Stimulated activated CD4-positive, alpha-beta T cell treated with anti-CD3 and anti-CD28 coated beads, Interleukin-15, amount 100 ng/mL, for 24 hours (primary cell): ENCODE measurements around the gene CLIC3.

Source experiments
- DNase-seq: peaks from one replicate; pipeline ENCODE4 v3.0.0-alpha.2; 2020

Gene CLIC3

DNA sequence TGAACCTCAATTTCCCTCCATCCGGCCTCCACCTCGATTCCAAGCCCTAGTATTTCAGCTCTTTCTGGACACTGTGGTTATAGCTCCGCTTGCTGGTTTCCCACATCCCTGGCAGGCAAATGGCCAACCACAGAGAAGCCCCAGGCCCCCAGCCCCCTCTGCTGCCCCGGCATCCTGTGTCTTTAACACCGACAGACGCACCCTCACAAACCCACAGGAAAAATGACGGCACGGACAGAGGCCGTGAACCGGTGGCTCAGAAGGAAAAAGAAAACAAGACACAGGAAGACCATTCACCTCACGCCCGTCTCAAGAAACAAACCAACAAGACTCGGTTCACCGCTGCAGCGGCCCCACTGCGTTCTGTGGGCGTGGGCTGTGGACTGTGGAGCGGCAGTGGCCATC lies 1.5 kb upstream of the CLIC3 start:
- DNase-seq = no peak

GRCh38 chr9:136997371-136997770 lies 1.0 kb upstream of the CLIC3 start:
- no peak for DNase-seq

GRCh38 chr9:136995772-136996311 lies 526 bp downstream of the CLIC3 start:
- DNase-seq = no peak

DNA sequence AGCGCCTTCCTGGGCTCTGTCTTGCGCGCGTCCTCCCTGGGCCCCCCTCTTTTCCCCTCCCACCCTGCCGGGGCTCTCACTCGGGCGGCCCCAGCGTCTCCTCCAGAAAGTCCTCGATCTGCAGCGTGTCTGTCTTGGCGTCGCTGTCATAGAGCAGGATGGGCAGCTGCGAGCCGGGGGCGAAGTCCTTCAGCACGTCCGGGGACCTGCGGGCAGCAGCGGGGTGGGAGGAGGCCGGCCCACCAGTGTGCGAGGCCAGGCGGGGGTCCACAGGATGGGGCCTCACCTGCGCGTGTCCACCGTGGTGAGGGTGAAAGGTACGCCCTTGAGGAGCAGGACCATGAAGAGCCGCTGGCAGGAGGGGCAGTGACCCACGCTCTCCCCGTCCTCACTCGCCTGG lies 1.0 kb downstream of the CLIC3 start:
- DNase-seq = no peak

DNA sequence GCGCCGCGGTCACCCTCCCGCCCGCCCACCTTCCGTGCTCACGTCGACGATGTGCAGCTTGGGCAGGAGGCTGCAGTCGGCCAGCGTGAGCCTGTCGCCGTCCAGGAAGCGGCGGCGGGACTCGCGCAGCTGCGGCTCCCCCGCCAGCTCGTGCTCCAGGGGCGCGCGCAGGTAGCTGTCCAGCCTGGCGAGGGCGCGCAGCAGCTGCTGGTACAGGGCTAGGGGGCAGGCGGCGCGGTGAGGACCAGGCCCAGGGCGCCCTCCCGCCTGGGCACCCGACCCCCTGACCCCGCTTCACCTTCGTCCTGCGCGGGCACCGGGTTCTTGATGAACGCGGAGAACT lies 1.5 kb downstream of the CLIC3 start:
- no peak for DNase-seq

- DNase-seq = no peak
Measured at GRCh38 chr9:136994180-136994887, 2.0 kb downstream of the CLIC3 start.

DNA sequence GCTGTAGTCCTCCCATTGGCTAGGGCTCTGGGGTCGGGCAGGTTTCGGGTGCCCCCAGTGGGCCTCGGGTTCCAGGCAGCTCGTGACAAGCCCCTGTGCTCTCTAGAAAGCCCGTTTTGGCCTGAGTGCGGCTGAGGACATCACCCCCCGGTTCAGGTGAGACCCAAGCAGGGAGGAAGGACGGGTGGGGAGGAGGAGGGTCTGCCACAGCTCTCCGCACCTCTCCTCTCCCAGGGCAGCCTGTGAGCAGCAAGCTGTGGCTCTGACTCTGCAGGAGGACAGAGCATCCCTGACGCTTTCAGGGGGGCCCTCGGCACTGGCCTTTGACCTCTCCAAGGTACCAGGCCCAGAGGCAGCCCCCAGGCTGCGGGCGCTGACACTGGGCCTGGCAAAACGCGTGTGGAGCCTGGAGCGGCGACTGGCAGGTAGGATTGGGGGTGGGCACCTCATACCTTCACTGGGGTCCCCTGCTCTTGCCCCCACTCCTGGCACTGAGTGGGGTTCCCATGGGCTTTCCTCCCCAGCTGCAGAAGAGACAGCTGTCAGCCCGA lies 3.5 kb downstream of the CLIC3 start:
- no peak for DNase-seq

DNA sequence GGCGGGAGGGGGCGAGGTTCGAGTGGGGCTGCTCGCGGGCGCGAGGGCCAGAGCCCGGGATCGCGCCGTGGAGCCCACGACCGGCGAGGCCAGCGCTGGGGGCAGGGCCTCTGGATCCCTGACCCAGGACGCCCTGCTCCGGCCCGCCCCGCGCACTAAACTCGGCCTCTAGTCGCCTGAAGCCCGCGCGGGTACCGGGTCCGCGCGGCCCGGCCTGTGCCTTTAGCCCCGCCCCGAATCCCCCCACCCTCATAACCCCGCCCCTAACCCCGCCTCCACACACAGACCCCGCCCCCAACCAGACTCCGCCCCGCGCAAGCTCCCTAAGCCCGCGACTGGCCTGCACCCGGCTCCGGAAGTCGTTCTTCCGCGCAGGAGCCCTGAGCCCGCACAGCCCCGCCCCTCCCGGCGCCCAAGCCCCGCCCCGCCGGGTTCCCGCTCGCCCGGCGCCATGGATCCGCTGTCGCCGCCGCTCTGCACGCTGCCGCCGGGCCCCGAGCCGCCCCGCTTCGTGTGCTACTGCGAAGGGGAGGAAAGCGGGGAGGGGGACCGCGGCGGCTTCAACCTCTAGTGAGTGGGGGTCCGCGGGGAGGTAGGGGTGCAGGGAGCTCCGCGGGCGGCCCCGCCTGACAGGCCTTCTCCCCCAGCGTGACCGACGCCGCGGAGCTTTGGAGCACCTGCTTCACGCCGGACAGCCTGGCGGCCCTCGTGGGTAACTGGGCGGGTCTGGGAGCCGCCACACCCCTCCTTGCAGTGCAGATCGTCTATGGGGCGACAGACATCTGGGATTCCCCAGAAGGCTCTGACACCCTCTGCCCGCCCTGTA lies 4.2 kb downstream of the CLIC3 start, which contains the start of gene PAXX:
Gene PAXX (plus strand): TSS at position 430 of the 826 bp plus-strand sequence. CDS start 22 bp downstream, at position 452.
- peak; percentile 97 for DNase-seq

- no peak for DNase-seq
Measured at GRCh38 chr9:136990242-136990911, 6.0 kb downstream of the CLIC3 start.

DNA sequence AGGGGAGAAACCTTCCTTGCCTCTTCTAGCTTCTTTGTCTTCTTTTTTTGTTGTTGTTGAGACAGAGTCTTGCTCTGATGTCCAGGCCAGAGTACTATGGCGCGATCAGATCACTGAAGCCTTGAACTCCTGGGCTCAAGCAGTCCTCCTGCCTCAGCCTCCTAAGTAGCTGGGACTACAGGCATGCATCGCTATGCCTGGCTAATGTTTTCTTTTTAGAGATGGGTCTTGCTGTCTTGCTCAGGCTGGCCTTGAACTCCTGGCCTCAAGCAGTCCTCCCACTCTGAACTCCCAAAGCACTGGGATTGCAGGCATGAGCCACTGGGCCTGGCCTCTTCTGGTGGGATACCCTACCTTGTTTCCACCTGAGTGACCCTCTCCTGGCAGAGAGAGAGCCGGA lies 7.5 kb downstream of the CLIC3 start:
- DNase-seq = no peak

DNA sequence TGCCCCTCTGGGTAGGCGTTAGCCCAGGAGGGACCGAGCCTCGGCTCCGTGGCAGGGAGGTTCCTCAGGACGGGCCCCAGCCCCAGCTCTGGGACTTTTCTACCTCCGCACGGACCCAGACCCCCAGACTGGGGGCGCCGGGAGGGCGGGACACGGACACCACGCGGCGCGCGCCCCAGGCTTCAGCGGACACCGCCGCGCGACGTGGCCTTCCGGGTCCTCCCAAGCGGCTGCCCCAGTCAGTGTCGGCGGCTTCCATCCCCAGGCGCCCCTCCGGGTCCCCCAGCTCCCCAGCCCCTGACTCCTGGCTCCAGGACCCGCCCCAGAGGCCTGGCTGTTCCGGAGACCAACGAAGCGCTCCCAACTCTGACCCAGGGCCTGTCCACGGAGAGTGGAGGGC lies 10.5 kb downstream of the CLIC3 start:
- no peak for DNase-seq

DNA sequence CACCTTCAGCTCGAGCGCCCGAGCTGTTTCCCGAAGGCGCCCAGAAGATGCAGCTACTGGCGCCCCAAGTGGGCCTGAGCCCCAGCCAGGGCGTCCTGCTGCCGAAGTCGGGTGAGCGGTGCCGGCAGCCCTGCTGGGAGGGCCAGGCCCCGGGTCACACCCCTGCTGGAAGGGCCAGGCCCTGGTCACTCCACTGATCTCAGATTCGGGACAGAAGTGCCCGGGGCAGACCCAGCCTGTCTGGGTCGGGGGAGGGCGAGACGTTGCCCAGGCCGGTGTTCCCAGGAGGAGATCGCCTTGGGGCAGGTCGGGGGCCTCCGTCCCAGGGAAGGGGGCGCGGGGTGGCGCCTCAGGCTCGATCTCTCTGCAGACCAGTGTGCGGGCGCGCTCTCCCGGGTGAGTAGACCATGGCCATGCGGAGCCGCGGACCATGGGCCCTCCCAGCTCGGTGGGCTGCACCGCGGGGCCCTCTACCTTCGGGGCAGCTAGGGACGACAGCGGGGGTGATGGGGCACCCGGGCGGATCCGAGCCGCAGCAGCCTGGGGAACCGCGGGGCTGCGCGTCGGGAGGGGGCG lies 11.3 kb downstream of the CLIC3 start:
- no peak for DNase-seq

GRCh38 chr9:136984464-136985026 lies 11.8 kb downstream of the CLIC3 start:
- DNase-seq = no peak

DNA sequence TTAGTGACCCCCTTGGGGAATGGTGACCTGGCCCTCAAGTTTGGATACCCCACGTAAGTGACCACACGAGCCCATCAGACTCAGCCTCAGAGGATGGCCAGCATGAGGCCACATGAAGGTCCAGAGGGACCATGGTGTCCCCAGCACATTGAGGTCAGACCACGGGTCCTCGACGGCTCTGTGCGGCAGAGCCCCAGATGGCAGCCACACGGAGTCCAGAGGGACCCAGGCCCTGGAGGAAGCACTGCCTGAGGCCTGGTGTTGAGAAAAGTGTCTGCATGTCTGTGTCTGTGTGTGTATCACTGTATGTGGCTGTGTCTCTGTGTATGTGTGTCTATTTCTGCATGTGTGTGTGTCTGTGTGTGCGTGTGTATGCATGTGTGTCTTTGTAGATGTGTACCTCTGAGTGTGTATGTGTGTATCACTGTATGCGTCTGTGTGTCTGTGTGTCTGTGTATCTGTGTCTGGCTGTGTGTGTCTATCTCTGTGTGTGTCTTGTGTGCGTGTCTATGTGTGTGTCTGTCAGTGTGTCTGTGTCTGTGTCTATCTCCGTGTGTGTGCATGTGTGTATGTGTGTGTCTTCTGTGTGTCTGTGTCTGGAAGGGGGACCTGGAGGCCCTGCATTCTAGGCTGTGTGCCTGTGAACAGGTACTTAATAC lies 12.6 kb downstream of the CLIC3 start:
- DNase-seq = no peak

GRCh38 chr9:136983167-136983566 lies 13.2 kb downstream of the CLIC3 start:
- DNase-seq = no peak

- no peak for DNase-seq
Measured at GRCh38 chr9:136982232-136983051, 13.9 kb downstream of the CLIC3 start, which contains the start of gene LCNL1. Gene LCNL1, plus strand, starts transcription at chr9:136982993. Its CDS starts 594 bp downstream, at chr9:136983587.

- DNase-seq = no peak
Measured at GRCh38 chr9:136981588-136982231, 14.7 kb downstream of the CLIC3 start.

DNA sequence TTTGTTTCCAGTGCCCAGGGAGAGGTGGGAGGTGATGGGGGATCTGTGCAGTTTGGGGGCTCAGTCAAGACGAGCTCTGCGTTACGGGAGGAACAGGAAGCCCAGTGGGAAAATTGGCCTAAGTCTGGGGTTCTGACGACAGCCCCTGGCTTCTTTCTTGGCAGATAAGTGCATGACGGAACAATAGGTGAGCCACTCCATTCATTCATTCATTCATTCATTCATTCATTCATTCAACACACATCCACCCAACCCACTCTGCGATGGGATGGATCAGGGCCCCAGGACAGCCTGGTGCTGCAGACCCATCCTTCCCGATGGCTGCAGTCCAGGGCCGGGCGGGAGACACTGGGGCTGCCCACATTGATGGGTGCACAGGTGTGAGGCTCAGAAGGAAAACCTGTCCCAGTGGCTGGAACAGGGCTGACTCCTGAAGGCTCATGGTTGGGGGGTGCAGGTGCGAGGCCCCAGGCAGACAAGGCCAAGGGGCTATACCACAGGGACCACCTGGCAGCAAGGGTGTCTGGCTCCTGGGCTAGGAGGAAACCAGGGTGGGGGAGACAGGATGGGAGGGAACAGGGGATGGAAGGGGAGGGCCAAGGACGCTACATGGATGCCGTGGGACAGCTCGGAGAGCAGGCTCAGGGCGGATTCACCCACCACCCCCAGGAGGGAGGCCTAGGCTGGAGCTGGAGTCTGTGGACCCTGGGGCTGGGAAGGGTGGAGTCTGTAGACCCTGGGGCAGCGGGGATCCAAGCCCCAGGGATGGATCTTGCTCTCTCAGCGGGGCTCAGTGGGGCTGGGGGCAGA lies 15.5 kb downstream of the CLIC3 start:
- no peak for DNase-seq
